Heart right ventricle (tissue), 16 donors: ENCODE results near the gene DDAH1. TPM values are rescaled to one million over a fixed set of nuclear protein-coding genes. Genes with fewer than 3 reads are reported as not detected.

Experiments
- ATAC-seq, 8 donors: fragments of 200-7000 bp; cut with Tn5 transposase; one replicate each; pipeline ENCODE4 v1.9.1; 2020; ENCODE audit warnings: mild to moderate bottlenecking in 8 of 8, moderate library complexity in 8 of 8, moderate number of reproducible peaks in 1 of 8
- DNase-seq, 2 donors: peaks; one replicate each; pipeline ENCODE4 v3.0.0-alpha.2; 2020
- H3K27ac ChIP-seq, 10 donors: fragments of 200-600 bp; sonication (generic) in 2 of 10; one replicate each; pipeline versions ENCODE4 v1.5.0 to v1.8.0; 2020 to 2022; ENCODE audit warnings: mild to moderate bottlenecking in 3 of 10
- H3K27me3 ChIP-seq, 7 donors: fragments of 200-600 bp; one replicate each; pipeline ENCODE4 v1.8.0; 2021 to 2022; ENCODE audit warnings: mild to moderate bottlenecking in 2 of 7
- H3K36me3 ChIP-seq, 9 donors: fragments of 200-600 bp; sonication (generic) in 1 of 9; one replicate each; pipeline versions ENCODE4 v1.5.0 to v1.8.0; 2020 to 2022; ENCODE audit warnings: mild to moderate bottlenecking in 2 of 9
- H3K4me1 ChIP-seq, 9 donors: fragments of 200-600 bp; sonication (generic) in 1 of 9; one replicate each; pipeline versions ENCODE4 v1.5.0 to v1.8.0; 2020 to 2022; ENCODE audit warnings: mild to moderate bottlenecking in 4 of 9
- H3K4me3 ChIP-seq, 10 donors: fragments of 200-600 bp; sonication (generic) in 2 of 10; one replicate each; pipeline versions ENCODE4 v1.5.0 to v1.8.0; 2020 to 2022; ENCODE audit warnings: mild to moderate bottlenecking in 7 of 10, moderate library complexity in 2 of 10
- H3K9me3 ChIP-seq, 11 donors: fragments of 200-600 bp in 10 of 11; sonication (generic) in 2 of 11; one replicate each; pipeline versions ENCODE4 v1.5.0 to v1.8.0; 2013 to 2022; ENCODE audit warnings: mild to moderate bottlenecking in 2 of 11, control low read depth in 1 of 11, moderate library complexity in 1 of 11
- CTCF ChIP-seq, 9 donors: fragments of 200-600 bp; sonication (generic) in 2 of 9; IDR thresholded peaks; one replicate each; pipeline versions ENCODE4 v1.5.0 to v1.8.0; 2021 to 2022; ENCODE audit warnings: antibody characterized with exemption in 9 of 9, mild to moderate bottlenecking in 5 of 9, moderate library complexity in 1 of 9
- WGBS, 2 donors: extraction: QIAGEN DNeasy Blood & Tissue Kit; methylation state at CpG; one replicate each; pipeline ENCODE4 v1.1.7; 2013; ENCODE audit warnings: inconsistent platforms in 1 of 2; 5-methylcytosine and 5-hydroxymethylcytosine counted together
- intact Hi-C, 10 donors: fragments of 100-400 bp; cut with DNase I; formaldehyde crosslinking; loops; one replicate each; pipeline versions ENCODE4 v1.11.1 to v1.14.2; 2022
- polyA plus RNA-seq, 2 donors: library from polyadenylated mRNA; stranded (reverse); fragments of 200-250 nt; gene quantifications; one replicate each; pipeline ENCODE4 v1.2.3, GENCODE V29; 2013
- total RNA-seq, 10 donors: library from RNA; stranded (reverse); fragmentation: NEBNext Ultra II Directional in 3 of 10; extraction: Animal tissue kit (Norgen Biotek cat#: 25700) in 3 of 10; gene quantifications; one replicate each; pipeline versions ENCODE4 v1.2.1 to v1.2.4, GENCODE V29; 2021 to 2023
- donor health status: Arrhythmogenic right ventricular cardiomyopathy.
- donor health status: ischemic (EF 13 %, LVEDD 7.1; RV severe dilation, severe dysfunction).
- donor health status: healthy with polysubstance abuse.
- donor health status: DM: no; HTN: yes; CAD: no.
- donor health status: DM: no; HTN: no; CAD: no.
- donor health status: ischemic (EF 25% LVEDD 6.9; RV normal size, moderate dysfunction).
- donor health status: ischemic (EF 25% LVEDD 5.7; RV mildly dilated, moderate dysfunction).
- donor health status: healthy.
- donor health status: DM: yes; HTN: yes; CAD: no.
- donor health status: Ischemic cardiomyopathy.
- donor health status: ischemic (EF 35%, LVEDD 5.7; RV mildly dilated, moderate dysfunction).
- donor health status: nonischemic (EF 11% LVEDD 7.7; RV severe dilation, severe dysfunction).
- donor health status: DM: yes; HTN: yes; CAD: no.
- donor health status: PGD.
- donor health status: ischemic (EF 29% LVEDD 5.4; RV normal size, mild dysfunction).
- donor health status: nonischemic (EF 23%, LVEDD 6.1; RV moderate dilation, normal function).

Gene DDAH1
- total and polyA plus RNA-seq, 12 donors, result 2.7 to 29.0 (median 16.6) TPM

- TF ChIP-seq CTCF (IDR thresholded peaks at IDR 0.05), result no peak
- peak in 1 of 2 donors; percentile 43 for DNase-seq
- ATAC-seq, result peak; percentile 21 to 80 (median 55)
- H3K27ac ChIP-seq, result peak overlapping the region in 8 of 10 donors; percentile 56 to 91 (median 82)
- H3K9me3 ChIP-seq, result peaks cover 0 to 15% (median 2%) of the 10 kb centered on the region in 11 donors
- 38 to 50% methylated on average over 3 of the region's 3 CpGs for WGBS, 2 donors
- H3K36me3 ChIP-seq, result no peaks in the 10 kb centered on the region
- no peak overlapping the region for H3K4me3 ChIP-seq
- no peaks in the 10 kb centered on the region for H3K27me3 ChIP-seq
- intact Hi-C loops, result no loop called here
- peaks cover 11 to 47% (median 31%) of the 10 kb centered on the region in 9 donors for H3K4me1 ChIP-seq
These were observed 136.1 kb downstream of the DDAH1 start for GRCh38 chr1:85328713-85329397.

- Histone ChIP-seq H3K36me3 (no peaks in the 10 kb centered on the region), H3K27me3 (no peaks in the 10 kb centered on the region), H3K4me3 (no peak overlapping the region), H3K9me3 (peaks cover 0 to 4% (median 0%) of the 10 kb centered on the region in 11 donors), H3K27ac (peak overlapping the region in 1 of 10 donors; percentile 91), H3K4me1 (peaks cover 11 to 47% (median 31%) of the 10 kb centered on the region in 9 donors)
- no peak for TF ChIP-seq CTCF (IDR thresholded peaks at IDR 0.05)
- 83 to 93% methylated on average over 2 of the region's 2 CpGs for WGBS, 2 donors
- intact Hi-C loops, result no loop called here
- no peak for DNase-seq
- ATAC-seq, result no peak
These were observed 137.2 kb downstream of the DDAH1 start for GRCh38 chr1:85327759-85328158.

- Histone ChIP-seq H3K4me1 (peaks cover 11 to 47% (median 31%) of the 10 kb centered on the region in 9 donors), H3K27ac (no peak overlapping the region), H3K36me3 (no peaks in the 10 kb centered on the region), H3K27me3 (no peaks in the 10 kb centered on the region), H3K9me3 (no peaks in the 10 kb centered on the region), H3K4me3 (no peak overlapping the region)
- TF ChIP-seq CTCF (IDR thresholded peaks at IDR 0.05), result no peak
- intact Hi-C loops, result no loop called here
- DNase-seq (no peak), ATAC-seq (no peak)
- 98 to 99% methylated on average over 5 of the region's 5 CpGs for WGBS, 2 donors
These were observed 138.1 kb downstream of the DDAH1 start for GRCh38 chr1:85326851-85327250.

GRCh38 chr1:85326336-85326735 is 138.6 kb downstream of the DDAH1 start:
- H3K36me3 ChIP-seq, result no peaks in the 10 kb centered on the region
- H3K4me1 ChIP-seq, result peaks cover 11 to 43% (median 27%) of the 10 kb centered on the region in 9 donors
- intact Hi-C loops, result no loop called here
- no peak overlapping the region for H3K27ac ChIP-seq
- WGBS, 2 donors, result 84 to 88% methylated on average over 2 of the region's 2 CpGs
- H3K4me3 ChIP-seq, result no peak overlapping the region
- no peak for ATAC-seq
- no peak for TF ChIP-seq CTCF (IDR thresholded peaks at IDR 0.05)
- no peaks in the 10 kb centered on the region for H3K27me3 ChIP-seq
- DNase-seq, result no peak
- no peaks in the 10 kb centered on the region for H3K9me3 ChIP-seq
